WERI-Rb-1 (cell line): ENCODE measurements around the gene R3HDM1.

ENCODE experiments used
- DNase-seq: peaks from one replicate; pipeline ENCODE4 v3.0.0-alpha.2; 2020
- H3K27ac ChIP-seq: fragments of 250-450 bp; sonication (Bioruptor Pico); 2 replicates; pipeline ENCODE4 v1.5.1; 2020; ENCODE audit warnings: mild to moderate bottlenecking, moderate library complexity
- H3K27me3 ChIP-seq: fragments of 250-450 bp; sonication (Bioruptor Pico); 2 replicates; pipeline ENCODE4 v1.5.1; 2021; ENCODE audit warnings: mild to moderate bottlenecking, low read depth, moderate library complexity; ENCODE audit not compliant: insufficient read depth, severe bottlenecking
- H3K36me3 ChIP-seq: fragments of 250-450 bp; sonication (Bioruptor Pico); 2 replicates; pipeline ENCODE4 v1.5.1; 2020; ENCODE audit warnings: mild to moderate bottlenecking, moderate library complexity
- H3K4me3 ChIP-seq: 2 replicates; pipeline ENCODE4 v1.5.1; 2011; ENCODE audit warnings: low read depth, mild to moderate bottlenecking, control low read depth, low read length
- H3K9me3 ChIP-seq: fragments of 250-450 bp; sonication (Bioruptor Pico); 2 replicates; pipeline ENCODE4 v1.5.1; 2021; ENCODE audit warnings: mild to moderate bottlenecking, moderate library complexity; ENCODE audit not compliant: severe bottlenecking
- TF ChIP-seq, protein P1 (sequence below): IDR thresholded peaks from 2 replicates; pipeline ENCODE4 v1.5.1; 2011; ENCODE audit warnings: low read depth, mild to moderate bottlenecking, control low read depth, inconsistent platforms, low read length

R3HDM1 gene

DNA sequence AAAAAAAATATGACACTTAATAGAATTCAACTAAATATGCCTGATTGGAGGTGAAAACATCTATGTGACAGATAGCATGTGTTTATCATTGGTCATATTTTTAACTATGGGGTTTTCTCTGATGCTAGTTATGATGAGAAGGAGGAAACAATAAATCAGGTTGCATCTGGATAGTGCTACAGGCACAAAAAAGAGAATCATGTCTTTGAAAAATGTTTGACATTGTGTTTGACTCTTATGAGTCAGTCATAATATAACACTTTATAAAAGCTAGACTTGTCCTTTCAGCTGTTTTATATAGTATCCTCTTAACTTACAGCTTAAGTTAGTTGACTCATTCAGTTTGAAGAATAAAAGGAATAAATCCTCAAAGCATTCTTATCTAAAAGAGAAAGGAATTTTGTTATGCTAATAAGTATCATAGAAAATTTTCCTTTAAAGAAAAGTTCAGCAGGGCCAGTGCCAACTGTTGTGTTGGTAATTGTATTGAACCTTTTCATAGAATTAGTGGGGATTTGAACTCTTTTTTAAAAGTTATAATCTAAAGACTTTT, 131.9 kb downstream of the R3HDM1 start:
- H3K36me3 ChIP-seq: peaks cover 14% of the 10 kb centered on the region
- no peaks in the 10 kb centered on the region for H3K9me3 ChIP-seq
- no peak overlapping the region for H3K4me3 ChIP-seq
- TF ChIP-seq, protein P1, sequence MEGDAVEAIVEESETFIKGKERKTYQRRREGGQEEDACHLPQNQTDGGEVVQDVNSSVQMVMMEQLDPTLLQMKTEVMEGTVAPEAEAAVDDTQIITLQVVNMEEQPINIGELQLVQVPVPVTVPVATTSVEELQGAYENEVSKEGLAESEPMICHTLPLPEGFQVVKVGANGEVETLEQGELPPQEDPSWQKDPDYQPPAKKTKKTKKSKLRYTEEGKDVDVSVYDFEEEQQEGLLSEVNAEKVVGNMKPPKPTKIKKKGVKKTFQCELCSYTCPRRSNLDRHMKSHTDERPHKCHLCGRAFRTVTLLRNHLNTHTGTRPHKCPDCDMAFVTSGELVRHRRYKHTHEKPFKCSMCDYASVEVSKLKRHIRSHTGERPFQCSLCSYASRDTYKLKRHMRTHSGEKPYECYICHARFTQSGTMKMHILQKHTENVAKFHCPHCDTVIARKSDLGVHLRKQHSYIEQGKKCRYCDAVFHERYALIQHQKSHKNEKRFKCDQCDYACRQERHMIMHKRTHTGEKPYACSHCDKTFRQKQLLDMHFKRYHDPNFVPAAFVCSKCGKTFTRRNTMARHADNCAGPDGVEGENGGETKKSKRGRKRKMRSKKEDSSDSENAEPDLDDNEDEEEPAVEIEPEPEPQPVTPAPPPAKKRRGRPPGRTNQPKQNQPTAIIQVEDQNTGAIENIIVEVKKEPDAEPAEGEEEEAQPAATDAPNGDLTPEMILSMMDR: no peak
- no peaks in the 10 kb centered on the region for H3K27me3 ChIP-seq
- no peak for DNase-seq
- no peak overlapping the region for H3K27ac ChIP-seq

DNA sequence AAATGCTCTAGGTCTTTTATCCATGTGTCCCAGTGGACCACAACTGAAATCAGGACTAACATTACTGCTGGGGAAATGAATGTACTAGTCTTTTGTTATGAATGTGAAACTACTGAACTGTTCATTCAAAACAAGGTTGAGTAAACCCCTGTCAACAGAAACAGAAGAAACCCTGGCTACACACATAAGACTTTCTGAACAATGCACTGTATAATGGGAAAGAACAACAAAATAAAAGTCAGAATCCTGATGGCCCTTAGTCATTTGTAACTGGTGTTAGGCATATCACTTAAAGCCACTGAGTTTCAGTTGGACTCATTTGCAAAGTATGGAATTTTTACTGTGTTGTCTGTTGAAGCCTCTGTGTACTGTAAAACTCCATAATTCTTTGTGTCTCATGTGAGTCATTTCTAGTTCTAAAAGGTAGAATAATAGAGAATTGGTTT, 133.4 kb downstream of the R3HDM1 start:
- Histone ChIP-seq H3K4me3 (no peak overlapping the region), H3K36me3 (peaks cover 14% of the 10 kb centered on the region), H3K9me3 (no peaks in the 10 kb centered on the region), H3K27me3 (no peaks in the 10 kb centered on the region), H3K27ac (no peak overlapping the region)
- DNase-seq: no peak
- TF ChIP-seq, protein P1: no peak

DNA sequence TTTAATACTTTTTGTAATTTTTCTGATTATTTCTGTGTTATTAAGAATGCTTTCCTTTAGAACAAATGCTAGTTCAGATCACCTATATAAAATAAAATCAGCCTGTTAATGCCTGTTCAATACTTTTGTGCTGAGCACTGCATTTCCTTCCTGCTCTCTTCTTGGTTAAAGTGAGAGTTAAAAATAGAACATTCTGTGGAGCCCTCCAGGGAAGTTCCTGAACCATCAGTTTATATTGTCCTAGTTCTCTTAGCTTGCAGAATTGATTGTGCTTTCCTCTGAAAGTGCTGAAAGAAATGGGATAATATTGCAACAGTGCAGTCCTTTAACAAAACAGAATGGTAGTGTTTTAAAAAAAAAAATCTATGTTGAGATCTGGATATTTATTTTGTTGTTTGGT, 135.8 kb downstream of the R3HDM1 start:
- Histone ChIP-seq H3K9me3 (no peaks in the 10 kb centered on the region), H3K27me3 (no peaks in the 10 kb centered on the region), H3K27ac (no peak overlapping the region), H3K36me3 (peaks cover 10% of the 10 kb centered on the region), H3K4me3 (no peak overlapping the region)
- no peak for DNase-seq
- TF ChIP-seq, protein P1: no peak

DNA sequence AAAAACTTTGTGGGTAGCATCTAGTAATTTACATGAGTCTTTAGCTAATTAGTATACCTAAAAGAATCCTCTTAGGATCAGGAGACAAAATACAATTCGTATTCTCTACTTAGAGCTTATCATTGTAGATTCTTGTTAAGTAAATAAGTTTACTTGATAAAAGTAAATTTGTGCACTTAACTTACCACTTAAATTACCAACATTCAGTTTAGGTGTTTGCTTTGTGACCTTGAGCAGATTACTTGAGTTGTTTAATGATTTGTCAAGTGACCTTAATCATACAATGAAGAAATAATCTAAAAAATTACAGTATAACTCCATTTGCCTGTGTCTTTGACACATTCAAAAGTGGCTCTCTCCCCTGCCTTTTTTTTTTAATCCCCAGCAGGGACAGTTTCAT, 143.2 kb downstream of the R3HDM1 start:
- Histone ChIP-seq H3K27ac (no peak overlapping the region), H3K4me3 (no peak overlapping the region), H3K9me3 (no peaks in the 10 kb centered on the region), H3K27me3 (no peaks in the 10 kb centered on the region), H3K36me3 (peaks cover 10% of the 10 kb centered on the region)
- TF ChIP-seq, protein P1: no peak
- no peak for DNase-seq

DNA sequence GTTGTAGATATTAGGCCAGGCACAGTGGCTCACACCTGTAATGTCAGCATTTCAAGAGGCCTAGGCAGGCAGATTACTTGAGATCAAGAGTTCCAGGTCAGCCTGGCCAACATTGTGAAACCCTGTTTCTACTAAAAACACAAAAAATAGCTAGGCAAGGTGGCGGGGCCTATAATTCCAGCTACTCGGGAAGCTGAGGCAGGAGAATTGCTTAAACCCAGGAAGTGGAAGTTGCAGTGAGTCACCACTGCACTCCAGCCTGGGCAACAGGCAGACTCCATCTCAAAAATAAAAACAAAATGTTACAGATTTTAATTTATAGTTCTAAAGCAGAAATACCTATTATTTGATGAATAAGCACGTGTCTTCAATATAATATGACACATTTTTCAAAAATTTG, 144.7 kb downstream of the R3HDM1 start:
- TF ChIP-seq, protein P1: no peak
- no peak overlapping the region for H3K4me3 ChIP-seq
- no peaks in the 10 kb centered on the region for H3K9me3 ChIP-seq
- H3K36me3 ChIP-seq: peaks cover 23% of the 10 kb centered on the region
- H3K27me3 ChIP-seq: no peaks in the 10 kb centered on the region
- DNase-seq: no peak
- H3K27ac ChIP-seq: no peak overlapping the region

DNA sequence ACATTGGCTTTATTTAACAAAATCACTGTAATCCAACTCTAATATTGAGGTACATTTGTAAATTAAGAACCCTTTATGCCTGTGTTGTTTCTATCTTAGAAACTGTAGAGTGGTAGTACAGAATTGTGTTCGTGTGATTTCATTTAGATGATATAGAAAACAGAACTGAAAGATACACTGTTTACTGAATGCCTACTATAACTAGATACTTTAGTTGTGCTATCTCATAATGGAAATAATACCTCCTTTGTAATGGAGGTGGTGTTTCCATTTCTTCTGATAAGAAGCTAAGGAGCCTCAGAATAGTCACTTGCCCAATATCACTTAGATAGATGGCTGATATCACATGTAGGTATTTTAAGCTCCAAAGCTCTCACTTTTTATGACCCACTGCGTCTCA, 147.8 kb downstream of the R3HDM1 start:
- Histone ChIP-seq H3K27me3 (no peaks in the 10 kb centered on the region), H3K36me3 (peaks cover 24% of the 10 kb centered on the region), H3K9me3 (no peaks in the 10 kb centered on the region), H3K27ac (no peak overlapping the region), H3K4me3 (no peak overlapping the region)
- TF ChIP-seq, protein P1: no peak
- no peak for DNase-seq
